Neural progenitor cell (in vitro differentiated cells): ENCODE data around the gene IFT88. TPM values are rescaled to one million over a fixed set of nuclear protein-coding genes. Genes with fewer than 3 reads are reported as not detected.

Source experiments
- DNase-seq: peaks from one replicate; pipeline ENCODE4 v3.0.0-alpha.2; 2016; ENCODE audit warnings: low spot score
- H2AFZ ChIP-seq: fragments of 200-600 bp; sonication (generic); replicated peaks from 2 replicates; pipeline ENCODE4 v1.6.1; 2016; ENCODE audit warnings: antibody characterized with exemption
- H3F3A ChIP-seq: fragments of 200-600 bp; sonication (generic); 2 replicates; pipeline ENCODE4 v1.6.1; 2016; ENCODE audit warnings: antibody characterized with exemption, low read depth
- H3K27ac ChIP-seq: fragments of 200-600 bp; sonication (generic); 2 replicates; pipeline ENCODE4 v1.5.1; 2016; ENCODE audit warnings: mild to moderate bottlenecking
- H3K27me3 ChIP-seq: fragments of 200-600 bp; sonication (generic); 2 replicates; pipeline ENCODE4 v1.6.1; 2016; ENCODE audit warnings: mild to moderate bottlenecking, moderate library complexity
- H3K36me3 ChIP-seq: fragments of 200-600 bp; sonication (generic); 2 replicates; pipeline ENCODE4 v1.5.1; 2016
- H3K4me1 ChIP-seq: fragments of 200-600 bp; sonication (generic); 2 replicates; pipeline ENCODE4 v1.6.1; 2016; ENCODE audit warnings: mixed run types
- H3K4me2 ChIP-seq: fragments of 200-600 bp; sonication (generic); 2 replicates; pipeline ENCODE4 v1.6.1; 2016
- H3K4me3 ChIP-seq: fragments of 200-600 bp; sonication (generic); 2 replicates; pipeline ENCODE4 v1.5.1; 2016
- H3K79me2 ChIP-seq: fragments of 200-600 bp; sonication (generic); 2 replicates; pipeline ENCODE4 v1.6.1; 2016; ENCODE audit warnings: low read depth
- H3K9ac ChIP-seq: fragments of 200-600 bp; sonication (generic); 2 replicates; pipeline ENCODE4 v1.6.1; 2016
- H3K9me3 ChIP-seq: fragments of 200-600 bp; sonication (generic); 2 replicates; pipeline ENCODE4 v1.5.1; 2016; ENCODE audit warnings: low read depth
- H4K20me1 ChIP-seq: fragments of 200-600 bp; sonication (generic); 2 replicates; pipeline ENCODE4 v1.6.1; 2016; ENCODE audit warnings: low read depth
- H3K27ac Mint-ChIP-seq: 3 replicates; pipeline ENCODE4 v1.8.0; 2021; ENCODE audit warnings: mixed read lengths
- H3K27me3 Mint-ChIP-seq: 2 replicates; pipeline ENCODE4 v1.8.0; 2022; ENCODE audit warnings: low read depth, mild to moderate bottlenecking, inconsistent platforms, moderate library complexity, mixed read lengths; ENCODE audit not compliant: insufficient read depth
- H3K36me3 Mint-ChIP-seq: 3 replicates; pipeline ENCODE4 v1.8.0; 2021; ENCODE audit warnings: mixed read lengths
- H3K4me1 Mint-ChIP-seq: 3 replicates; pipeline ENCODE4 v1.8.0; 2021; ENCODE audit warnings: mixed read lengths
- H3K4me3 Mint-ChIP-seq: 3 replicates; pipeline ENCODE4 v1.8.0; 2021; ENCODE audit warnings: mild to moderate bottlenecking, moderate library complexity, mixed read lengths
- H3K9me3 Mint-ChIP-seq: 3 replicates; pipeline ENCODE4 v1.8.0; 2020; ENCODE audit warnings: mixed read lengths
- EZH2 ChIP-seq: fragments of 200-600 bp; sonication (generic); IDR thresholded peaks from 2 replicates; pipeline ENCODE4 v1.6.1; 2017; ENCODE audit warnings: antibody characterized with exemption, mild to moderate bottlenecking, moderate library complexity
- EZH2phosphoT487 ChIP-seq: fragments of 200-600 bp; sonication (generic); IDR thresholded peaks from 2 replicates; pipeline ENCODE4 v1.6.1; 2017; ENCODE audit warnings: antibody characterized with exemption
- total RNA-seq: library from RNA; depleted of rRNA; stranded (reverse); fragments of >200 nt; gene quantifications from 2 replicates; pipeline ENCODE4 v1.2.3, GENCODE V29; 2015; ENCODE audit warnings: low replicate concordance
- TF ChIP-seq, protein P1 (sequence below): fragments of 200-600 bp; sonication (generic); IDR thresholded peaks from 2 replicates; pipeline ENCODE4 v1.5.1; 2017; ENCODE audit warnings: antibody characterized with exemption, mild to moderate bottlenecking

The IFT88 gene
- total RNA-seq, 1 donor from 2014 or later = 18.4 TPM

DNA sequence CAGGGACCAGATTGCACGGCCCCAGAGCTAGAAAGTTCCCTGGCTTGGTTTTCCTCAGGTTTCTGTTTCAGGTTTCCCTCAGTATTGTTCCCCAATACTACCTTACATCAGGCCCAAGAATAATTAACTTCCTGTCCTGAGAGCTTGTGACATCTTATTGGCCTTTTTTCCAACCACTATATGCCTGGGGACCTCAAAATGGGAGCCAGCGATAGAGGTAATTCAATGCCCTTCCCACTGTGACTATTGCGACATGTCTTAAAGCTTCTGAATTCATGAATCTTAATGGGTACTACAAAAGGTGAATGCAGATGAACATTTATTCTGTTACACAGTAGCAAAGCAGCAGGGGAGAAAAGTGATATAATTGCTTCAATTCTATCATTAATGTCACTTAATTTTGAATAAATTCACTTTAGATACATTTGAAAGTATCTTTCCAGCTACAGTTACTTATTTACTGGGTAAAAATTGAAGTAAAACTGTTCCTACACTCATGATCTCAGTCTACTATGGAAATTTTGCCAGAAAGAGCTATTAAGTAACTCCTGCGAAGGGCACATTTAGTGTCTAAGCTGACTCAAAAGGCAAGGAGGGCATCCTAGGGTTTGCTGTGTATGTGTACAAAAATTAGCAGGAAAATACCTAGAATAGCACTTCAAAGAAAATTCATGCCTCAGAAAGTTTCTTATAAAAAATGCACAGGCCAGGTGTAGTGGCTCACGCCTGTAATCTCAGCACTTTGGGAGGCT, 45.4 kb upstream of the IFT88 start:
- Histone ChIP-seq H3K9me3 (no peaks in the 10 kb centered on the region), H3K36me3 (no peaks in the 10 kb centered on the region), H3K79me2 (no peaks in the 10 kb centered on the region), H3K4me3 (no peak overlapping the region), H3K4me2 (no peak overlapping the region), H4K20me1 (peaks cover under 1% of the 10 kb centered on the region), H3F3A (peaks cover 7% of the 10 kb centered on the region), H2AFZ (no peak overlapping the region), H3K9ac (no peak overlapping the region), H3K27ac (no peak overlapping the region), H3K4me1 (peaks cover 4% of the 10 kb centered on the region), H3K27me3 (peaks cover 35% of the 10 kb centered on the region)
- peaks cover 11% of the 10 kb centered on the region for H3K4me1 Mint-ChIP-seq
- H3K36me3 Mint-ChIP-seq = no peaks in the 10 kb centered on the region
- no peak overlapping the region for H3K4me3 Mint-ChIP-seq
- H3K9me3 Mint-ChIP-seq = no peaks in the 10 kb centered on the region
- peaks cover 10% of the 10 kb centered on the region for H3K27me3 Mint-ChIP-seq
- no peak overlapping the region for H3K27ac Mint-ChIP-seq
- no peak for DNase-seq
- no peak for TF ChIP-seq EZH2
- TF ChIP-seq EZH2phosphoT487 = no peak
- TF ChIP-seq, protein P1, sequence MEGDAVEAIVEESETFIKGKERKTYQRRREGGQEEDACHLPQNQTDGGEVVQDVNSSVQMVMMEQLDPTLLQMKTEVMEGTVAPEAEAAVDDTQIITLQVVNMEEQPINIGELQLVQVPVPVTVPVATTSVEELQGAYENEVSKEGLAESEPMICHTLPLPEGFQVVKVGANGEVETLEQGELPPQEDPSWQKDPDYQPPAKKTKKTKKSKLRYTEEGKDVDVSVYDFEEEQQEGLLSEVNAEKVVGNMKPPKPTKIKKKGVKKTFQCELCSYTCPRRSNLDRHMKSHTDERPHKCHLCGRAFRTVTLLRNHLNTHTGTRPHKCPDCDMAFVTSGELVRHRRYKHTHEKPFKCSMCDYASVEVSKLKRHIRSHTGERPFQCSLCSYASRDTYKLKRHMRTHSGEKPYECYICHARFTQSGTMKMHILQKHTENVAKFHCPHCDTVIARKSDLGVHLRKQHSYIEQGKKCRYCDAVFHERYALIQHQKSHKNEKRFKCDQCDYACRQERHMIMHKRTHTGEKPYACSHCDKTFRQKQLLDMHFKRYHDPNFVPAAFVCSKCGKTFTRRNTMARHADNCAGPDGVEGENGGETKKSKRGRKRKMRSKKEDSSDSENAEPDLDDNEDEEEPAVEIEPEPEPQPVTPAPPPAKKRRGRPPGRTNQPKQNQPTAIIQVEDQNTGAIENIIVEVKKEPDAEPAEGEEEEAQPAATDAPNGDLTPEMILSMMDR = no peak

- Mint-ChIP-seq H3K36me3 (no peaks in the 10 kb centered on the region), H3K9me3 (no peaks in the 10 kb centered on the region), H3K4me1 (peaks cover 11% of the 10 kb centered on the region), H3K27me3 (peaks cover 16% of the 10 kb centered on the region), H3K27ac (no peak overlapping the region), H3K4me3 (peak overlapping the region; percentile 84)
- Histone ChIP-seq H2AFZ (peak overlapping the region; percentile 97), H3K27me3 (peaks cover 64% of the 10 kb centered on the region), H3K79me2 (no peaks in the 10 kb centered on the region), H3K27ac (no peak overlapping the region), H3K4me3 (peak overlapping the region; percentile 94), H4K20me1 (peaks cover 4% of the 10 kb centered on the region), H3F3A (peaks cover 12% of the 10 kb centered on the region), H3K4me2 (peak overlapping the region; percentile 98), H3K9ac (no peak overlapping the region), H3K9me3 (no peaks in the 10 kb centered on the region), H3K36me3 (no peaks in the 10 kb centered on the region), H3K4me1 (peaks cover 4% of the 10 kb centered on the region)
- peak; percentile 54 for DNase-seq
- TF ChIP-seq, protein P1 = no peak
- TF ChIP-seq EZH2 = peak; percentile 79
Measured at GRCh38 chr13:20525144-20525600, 41.8 kb upstream of the IFT88 start.

GRCh38 chr13:20525601-20526544, 41.1 kb upstream of the IFT88 start, which contains the start of gene CRYL1:
Gene CRYL1 (minus strand): TSS chr13:20525857. CDS start chr13:20525794, 63 bp downstream.
- peaks cover 16% of the 10 kb centered on the region for H3K27me3 Mint-ChIP-seq
- no peaks in the 10 kb centered on the region for H3K9me3 Mint-ChIP-seq
- Histone ChIP-seq H3K27me3 (peaks cover 64% of the 10 kb centered on the region), H3F3A (peaks cover 12% of the 10 kb centered on the region), H3K27ac (no peak within 1 kb of the TSS), H3K4me2 (peak within 1 kb of the TSS; percentile 98), H3K4me3 (peak within 1 kb of the TSS; percentile 94), H3K9me3 (no peaks in the 10 kb centered on the region), H2AFZ (peak within 1 kb of the TSS; percentile 97), H4K20me1 (peaks cover 4% of the 10 kb centered on the region), H3K4me1 (peaks cover 4% of the 10 kb centered on the region), H3K79me2 (no peaks in the 10 kb centered on the region), H3K36me3 (no peaks in the 10 kb centered on the region), H3K9ac (no peak within 1 kb of the TSS)
- H3K4me3 Mint-ChIP-seq = peak within 1 kb of the TSS; percentile 84
- H3K27ac Mint-ChIP-seq = peak within 1 kb of the TSS; percentile 81
- TF ChIP-seq EZH2phosphoT487 = peak; percentile 57
- peak; percentile 53 for TF ChIP-seq EZH2
- TF ChIP-seq, protein P1 = no peak
- no peaks in the 10 kb centered on the region for H3K36me3 Mint-ChIP-seq
- peak; percentile 72 for DNase-seq
- peaks cover 11% of the 10 kb centered on the region for H3K4me1 Mint-ChIP-seq
